Measurements from ENCODE around the gene RCOR1.

RCOR1 gene

GRCh38 chr14:102663440-102663839 lies 71.0 kb downstream of the RCOR1 start:
- DNase-seq (ENCODE audit: low read depth), result no peak
- TF ChIP-seq, protein P1, sequence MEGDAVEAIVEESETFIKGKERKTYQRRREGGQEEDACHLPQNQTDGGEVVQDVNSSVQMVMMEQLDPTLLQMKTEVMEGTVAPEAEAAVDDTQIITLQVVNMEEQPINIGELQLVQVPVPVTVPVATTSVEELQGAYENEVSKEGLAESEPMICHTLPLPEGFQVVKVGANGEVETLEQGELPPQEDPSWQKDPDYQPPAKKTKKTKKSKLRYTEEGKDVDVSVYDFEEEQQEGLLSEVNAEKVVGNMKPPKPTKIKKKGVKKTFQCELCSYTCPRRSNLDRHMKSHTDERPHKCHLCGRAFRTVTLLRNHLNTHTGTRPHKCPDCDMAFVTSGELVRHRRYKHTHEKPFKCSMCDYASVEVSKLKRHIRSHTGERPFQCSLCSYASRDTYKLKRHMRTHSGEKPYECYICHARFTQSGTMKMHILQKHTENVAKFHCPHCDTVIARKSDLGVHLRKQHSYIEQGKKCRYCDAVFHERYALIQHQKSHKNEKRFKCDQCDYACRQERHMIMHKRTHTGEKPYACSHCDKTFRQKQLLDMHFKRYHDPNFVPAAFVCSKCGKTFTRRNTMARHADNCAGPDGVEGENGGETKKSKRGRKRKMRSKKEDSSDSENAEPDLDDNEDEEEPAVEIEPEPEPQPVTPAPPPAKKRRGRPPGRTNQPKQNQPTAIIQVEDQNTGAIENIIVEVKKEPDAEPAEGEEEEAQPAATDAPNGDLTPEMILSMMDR (IDR thresholded peaks at IDR 0.05; ENCODE audit: insufficient read depth, low read depth, low read length, missing control alignments), result no peak
- no peak overlapping the region for H3K4me3 ChIP-seq (ENCODE audit: low read depth, low read length)

- TF ChIP-seq, protein P1 (IDR thresholded peaks at IDR 0.05; ENCODE audit: insufficient read depth, low read depth, low read length, missing control alignments), result no peak
- H3K4me3 ChIP-seq (ENCODE audit: low read depth, low read length), result no peak overlapping the region
- no peak for DNase-seq (ENCODE audit: low read depth)
Measured at GRCh38 chr14:102665621-102666020, 73.2 kb downstream of the RCOR1 start.

- no peak for DNase-seq (ENCODE audit: low read depth)
- TF ChIP-seq, protein P1 (IDR thresholded peaks at IDR 0.05; ENCODE audit: insufficient read depth, low read depth, low read length, missing control alignments), result no peak
- H3K4me3 ChIP-seq (ENCODE audit: low read depth, low read length), result no peak overlapping the region
Measured at GRCh38 chr14:102666635-102667034, 74.2 kb downstream of the RCOR1 start.

- TF ChIP-seq, protein P1 (IDR thresholded peaks at IDR 0.05; ENCODE audit: insufficient read depth, low read depth, low read length, missing control alignments), result no peak
- no peak overlapping the region for H3K4me3 ChIP-seq (ENCODE audit: low read depth, low read length)
- no peak for DNase-seq (ENCODE audit: low read depth)
Measured at GRCh38 chr14:102667703-102668102, 75.3 kb downstream of the RCOR1 start.

GRCh38 chr14:102668291-102668873 lies 75.9 kb downstream of the RCOR1 start:
- no peak for DNase-seq (ENCODE audit: low read depth)
- TF ChIP-seq, protein P1 (IDR thresholded peaks at IDR 0.05; ENCODE audit: insufficient read depth, low read depth, low read length, missing control alignments), result no peak
- H3K4me3 ChIP-seq (ENCODE audit: low read depth, low read length), result no peak overlapping the region

DNA sequence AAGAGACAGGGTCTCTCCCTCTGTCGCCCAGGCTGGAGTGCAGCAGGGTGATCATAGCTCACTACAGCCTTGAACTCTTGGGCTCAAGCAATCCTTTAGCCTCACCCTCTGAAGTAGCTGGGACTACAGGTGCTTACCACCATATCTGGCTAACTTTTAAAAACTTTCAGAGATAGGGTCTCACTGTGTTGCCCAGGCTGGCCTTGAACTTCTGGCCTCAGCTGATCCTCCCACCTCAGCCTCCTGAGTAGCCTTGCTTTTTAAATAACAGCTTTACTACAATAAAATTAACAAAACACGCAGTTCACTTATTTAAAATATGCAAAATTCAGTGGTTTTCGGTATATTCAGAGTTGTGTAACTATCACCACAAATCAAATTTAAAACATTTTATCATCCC lies 79.0 kb downstream of the RCOR1 start:
- TF ChIP-seq, protein P1 (IDR thresholded peaks at IDR 0.05; ENCODE audit: insufficient read depth, low read depth, low read length, missing control alignments), result no peak
- DNase-seq (ENCODE audit: low read depth), result no peak
- H3K4me3 ChIP-seq (ENCODE audit: low read depth, low read length), result no peak overlapping the region

DNA sequence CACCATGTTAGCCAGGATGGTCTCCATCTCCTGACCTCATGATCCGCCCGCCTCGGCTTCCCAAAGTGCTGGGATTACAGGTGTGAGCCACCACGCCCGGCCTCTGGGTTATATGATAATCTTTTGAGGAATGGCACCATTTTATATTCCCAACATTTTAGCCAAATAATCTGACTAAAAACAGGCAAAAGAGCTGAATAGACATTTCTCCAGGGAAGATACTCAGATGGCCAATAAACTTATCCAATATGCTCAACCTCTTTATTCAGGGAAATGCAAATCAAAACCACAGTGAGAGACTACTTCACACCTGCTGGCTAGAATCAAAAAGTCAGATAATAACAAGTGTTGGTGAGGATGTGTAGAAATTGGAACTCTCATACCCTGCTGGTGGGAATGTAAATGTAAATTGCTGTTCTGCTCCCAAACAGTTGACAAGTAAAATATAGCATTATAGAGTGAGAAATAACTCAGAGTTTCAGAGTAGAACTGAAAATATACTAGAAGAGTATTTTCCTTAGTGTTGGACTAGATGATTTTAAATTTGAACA lies 80.0 kb downstream of the RCOR1 start:
- TF ChIP-seq, protein P1 (IDR thresholded peaks at IDR 0.05; ENCODE audit: insufficient read depth, low read depth, low read length, missing control alignments), result no peak
- DNase-seq (ENCODE audit: low read depth), result no peak
- no peak overlapping the region for H3K4me3 ChIP-seq (ENCODE audit: low read depth, low read length)
